Measurements from ENCODE around the gene VWA8.

The VWA8 gene

DNA sequence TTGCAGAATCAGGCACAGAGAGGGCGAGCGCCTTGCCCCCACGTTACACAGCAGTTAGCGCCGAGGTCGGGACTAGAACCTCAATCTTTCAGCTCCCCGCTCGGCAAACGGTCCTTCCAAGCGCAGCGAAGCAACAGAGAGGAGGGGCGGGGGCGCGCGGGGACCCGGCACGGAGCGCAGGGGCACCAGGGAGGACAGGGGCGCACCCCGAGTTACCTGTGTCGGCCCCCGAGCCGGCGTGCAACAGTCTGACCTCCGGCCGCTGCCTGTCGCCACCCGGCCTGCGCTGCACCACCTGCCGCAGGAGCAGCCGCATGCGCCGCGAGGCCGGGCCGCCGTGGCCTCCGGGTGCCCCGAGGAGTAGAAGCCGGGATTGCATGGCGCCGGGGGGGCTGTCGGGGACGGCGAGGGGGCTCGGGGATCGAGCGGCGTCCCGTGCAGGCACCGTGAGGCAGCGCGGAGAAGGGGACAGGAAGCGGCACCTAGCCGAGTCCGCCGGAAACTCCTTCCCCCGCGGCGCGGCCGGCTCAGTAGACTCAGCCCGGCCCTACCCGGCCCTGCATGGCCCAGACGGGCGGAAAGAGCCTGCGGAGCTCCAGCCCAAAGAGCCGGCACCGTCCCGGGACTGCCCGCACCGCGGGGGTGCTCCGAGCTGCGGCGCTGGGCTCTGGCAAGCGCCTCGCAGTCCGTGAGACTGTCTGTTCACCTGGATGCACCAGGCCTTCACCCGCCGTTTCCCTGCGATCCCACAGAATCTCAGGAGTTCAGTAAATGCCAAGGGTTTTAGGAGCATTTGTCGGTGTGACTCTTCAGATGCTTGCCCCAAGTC, at the start of gene VWA8:
Gene VWA8, minus strand, starts transcription at position 473 of the 829 bp plus-strand sequence. Its CDS starts 94 bp downstream, at position 379.
- Histone ChIP-seq H3K27ac (ENCODE audit: low read depth in 2 of 2, low read length in 2 of 2) (peak within 1 kb of the TSS; percentile 72 to 83), H3K9ac (ENCODE audit: low read depth in 1 of 2, low read length in 2 of 2) (peak within 1 kb of the TSS; percentile 86 to 92), H3K4me3 (ENCODE audit: low read length in 2 of 2) (peak within 1 kb of the TSS; percentile 81 to 87), H3K4me1 (ENCODE audit: control insufficient read depth in 2 of 2, insufficient read depth in 2 of 2, low read length in 2 of 2) (peaks cover 8 to 10% of the 10 kb centered on the region in 2 donors), H3K27me3 (ENCODE audit: control insufficient read depth in 2 of 2, insufficient read depth in 2 of 2, low read length in 2 of 2) (no peaks in the 10 kb centered on the region), H3K9me3 (ENCODE audit: control insufficient read depth in 2 of 2, low read length in 2 of 2) (no peaks in the 10 kb centered on the region), H3K36me3 (ENCODE audit: control insufficient read depth in 2 of 2, insufficient read depth in 2 of 2, low read length in 2 of 2) (no peaks in the 10 kb centered on the region)

DNA sequence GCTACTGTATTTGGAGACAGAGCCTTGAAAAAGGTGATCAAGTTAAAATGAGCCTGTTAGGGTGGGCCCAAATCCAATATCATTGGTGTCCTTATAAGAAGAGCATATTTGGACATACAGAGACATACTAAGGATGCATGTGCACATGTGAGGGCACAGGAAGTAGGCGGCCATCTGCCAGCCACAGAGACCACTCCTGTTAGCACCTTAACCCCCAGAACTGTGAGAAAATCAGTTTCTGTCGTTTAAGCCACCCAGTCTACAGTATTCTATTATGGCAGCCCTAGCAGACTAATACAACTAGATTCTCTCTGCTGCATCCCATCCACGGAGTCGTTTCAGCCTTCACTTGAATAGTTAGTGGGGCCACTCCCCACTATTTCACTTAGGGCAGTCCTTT, 48.1 kb upstream of the VWA8 start:
- Histone ChIP-seq H3K4me1 (ENCODE audit: control insufficient read depth in 2 of 2, insufficient read depth in 2 of 2, low read length in 2 of 2) (no peaks in the 10 kb centered on the region), H3K27ac (ENCODE audit: low read depth in 2 of 2, low read length in 2 of 2) (no peak overlapping the region), H3K4me3 (ENCODE audit: low read length in 2 of 2) (no peak overlapping the region), H3K36me3 (ENCODE audit: control insufficient read depth in 2 of 2, insufficient read depth in 2 of 2, low read length in 2 of 2) (no peaks in the 10 kb centered on the region), H3K27me3 (ENCODE audit: control insufficient read depth in 2 of 2, insufficient read depth in 2 of 2, low read length in 2 of 2) (no peaks in the 10 kb centered on the region), H3K9ac (ENCODE audit: low read depth in 1 of 2, low read length in 2 of 2) (no peak overlapping the region), H3K9me3 (ENCODE audit: control insufficient read depth in 2 of 2, low read length in 2 of 2) (no peaks in the 10 kb centered on the region)

DNA sequence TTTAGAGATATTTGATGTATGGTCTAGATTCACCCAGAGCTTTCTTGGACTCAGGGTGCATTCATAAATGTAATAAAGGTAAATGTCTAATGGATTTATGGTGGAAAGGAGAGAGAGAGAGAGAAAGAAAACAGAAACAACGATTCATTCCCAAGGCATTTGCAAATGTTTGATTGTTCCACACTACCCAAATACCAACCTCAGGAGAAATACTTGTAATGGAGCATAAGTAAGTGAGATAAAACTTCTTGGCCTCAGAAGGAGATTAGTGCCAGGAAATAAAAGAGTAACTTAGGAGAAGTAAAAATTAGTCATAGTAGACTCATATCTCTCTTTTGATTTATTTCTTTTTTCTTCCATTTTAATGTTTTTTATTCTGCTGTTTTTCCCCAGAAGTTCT, 46.9 kb upstream of the VWA8 start:
- H3K4me3 ChIP-seq (ENCODE audit: low read length in 2 of 2): no peak overlapping the region
- no peak overlapping the region for H3K27ac ChIP-seq (ENCODE audit: low read depth in 2 of 2, low read length in 2 of 2)
- no peaks in the 10 kb centered on the region for H3K27me3 ChIP-seq (ENCODE audit: control insufficient read depth in 2 of 2, insufficient read depth in 2 of 2, low read length in 2 of 2)
- H3K9me3 ChIP-seq (ENCODE audit: control insufficient read depth in 2 of 2, low read length in 2 of 2): no peaks in the 10 kb centered on the region
- H3K4me1 ChIP-seq (ENCODE audit: control insufficient read depth in 2 of 2, insufficient read depth in 2 of 2, low read length in 2 of 2): no peaks in the 10 kb centered on the region
- H3K36me3 ChIP-seq (ENCODE audit: control insufficient read depth in 2 of 2, insufficient read depth in 2 of 2, low read length in 2 of 2): no peaks in the 10 kb centered on the region
- H3K9ac ChIP-seq (ENCODE audit: low read depth in 1 of 2, low read length in 2 of 2): no peak overlapping the region

DNA sequence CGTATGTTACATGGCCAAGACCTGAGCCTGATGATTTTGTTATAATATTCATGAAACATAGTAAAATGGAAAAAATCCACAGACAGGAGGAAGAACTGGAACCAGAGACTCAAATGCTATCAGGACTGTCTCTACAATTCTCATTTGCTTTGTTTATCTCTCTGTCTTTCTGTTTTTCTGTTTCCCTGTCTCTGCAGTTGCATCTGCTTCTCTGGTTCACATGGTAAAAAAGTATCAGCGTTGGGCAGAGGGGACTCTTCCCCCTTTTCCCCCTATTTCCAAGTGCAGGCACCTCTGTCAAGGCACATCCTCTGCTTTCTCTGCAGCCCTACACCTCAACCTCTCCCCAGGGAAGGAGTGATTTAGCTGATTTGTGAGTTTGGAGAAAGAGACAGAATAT, 41.2 kb upstream of the VWA8 start:
- Histone ChIP-seq H3K27me3 (ENCODE audit: control insufficient read depth in 2 of 2, insufficient read depth in 2 of 2, low read length in 2 of 2) (no peaks in the 10 kb centered on the region), H3K4me3 (ENCODE audit: low read length in 2 of 2) (no peak overlapping the region), H3K9ac (ENCODE audit: low read depth in 1 of 2, low read length in 2 of 2) (no peak overlapping the region), H3K4me1 (ENCODE audit: control insufficient read depth in 2 of 2, insufficient read depth in 2 of 2, low read length in 2 of 2) (no peaks in the 10 kb centered on the region), H3K9me3 (ENCODE audit: control insufficient read depth in 2 of 2, low read length in 2 of 2) (no peaks in the 10 kb centered on the region), H3K36me3 (ENCODE audit: control insufficient read depth in 2 of 2, insufficient read depth in 2 of 2, low read length in 2 of 2) (no peaks in the 10 kb centered on the region), H3K27ac (ENCODE audit: low read depth in 2 of 2, low read length in 2 of 2) (no peak overlapping the region)

DNA sequence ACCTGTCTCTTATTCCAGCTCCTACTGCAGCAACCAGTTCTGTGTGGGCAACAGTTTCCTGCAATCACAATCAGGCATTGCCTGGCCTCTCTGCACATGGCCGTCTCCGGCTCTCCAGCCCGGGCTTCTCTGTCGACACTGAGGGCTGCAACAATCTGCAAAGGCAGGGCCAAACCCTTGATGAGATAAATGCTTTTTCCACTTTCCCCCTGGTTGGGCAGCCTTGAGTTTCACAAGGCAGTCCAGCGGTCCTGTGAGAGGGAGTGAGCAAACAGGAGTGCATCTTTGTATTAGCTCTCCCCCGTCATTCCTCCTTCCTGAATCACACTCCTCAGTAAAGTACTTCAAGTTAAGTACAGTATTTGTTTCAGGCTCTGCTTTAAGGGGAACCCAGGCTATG, 40.7 kb upstream of the VWA8 start:
- H3K9me3 ChIP-seq (ENCODE audit: control insufficient read depth in 2 of 2, low read length in 2 of 2): no peaks in the 10 kb centered on the region
- H3K4me1 ChIP-seq (ENCODE audit: control insufficient read depth in 2 of 2, insufficient read depth in 2 of 2, low read length in 2 of 2): no peaks in the 10 kb centered on the region
- no peaks in the 10 kb centered on the region for H3K36me3 ChIP-seq (ENCODE audit: control insufficient read depth in 2 of 2, insufficient read depth in 2 of 2, low read length in 2 of 2)
- H3K27ac ChIP-seq (ENCODE audit: low read depth in 2 of 2, low read length in 2 of 2): no peak overlapping the region
- no peaks in the 10 kb centered on the region for H3K27me3 ChIP-seq (ENCODE audit: control insufficient read depth in 2 of 2, insufficient read depth in 2 of 2, low read length in 2 of 2)
- no peak overlapping the region for H3K4me3 ChIP-seq (ENCODE audit: low read length in 2 of 2)
- no peak overlapping the region for H3K9ac ChIP-seq (ENCODE audit: low read depth in 1 of 2, low read length in 2 of 2)

DNA sequence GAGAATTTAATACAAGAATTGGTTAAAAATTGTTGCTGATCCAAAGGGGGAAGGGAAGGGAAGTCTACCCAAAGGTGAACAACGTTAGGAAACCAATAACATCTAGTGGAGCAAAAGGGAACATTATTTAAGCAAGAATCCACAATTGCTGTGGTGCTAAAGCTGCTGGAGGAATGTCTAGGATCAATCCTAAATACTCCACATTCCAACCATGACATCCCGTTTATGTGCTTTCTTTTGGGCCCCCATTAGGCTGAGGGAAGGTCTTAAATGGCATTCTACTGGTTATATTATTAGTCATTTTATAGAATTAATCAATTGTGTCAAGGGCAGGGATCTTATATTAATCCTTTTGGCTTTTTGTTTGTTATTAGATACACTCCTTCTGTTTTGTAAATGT, 39.9 kb upstream of the VWA8 start:
- Histone ChIP-seq H3K36me3 (ENCODE audit: control insufficient read depth in 2 of 2, insufficient read depth in 2 of 2, low read length in 2 of 2) (no peaks in the 10 kb centered on the region), H3K4me3 (ENCODE audit: low read length in 2 of 2) (no peak overlapping the region), H3K9me3 (ENCODE audit: control insufficient read depth in 2 of 2, low read length in 2 of 2) (no peaks in the 10 kb centered on the region), H3K27ac (ENCODE audit: low read depth in 2 of 2, low read length in 2 of 2) (no peak overlapping the region), H3K9ac (ENCODE audit: low read depth in 1 of 2, low read length in 2 of 2) (no peak overlapping the region), H3K4me1 (ENCODE audit: control insufficient read depth in 2 of 2, insufficient read depth in 2 of 2, low read length in 2 of 2) (no peaks in the 10 kb centered on the region), H3K27me3 (ENCODE audit: control insufficient read depth in 2 of 2, insufficient read depth in 2 of 2, low read length in 2 of 2) (no peaks in the 10 kb centered on the region)

DNA sequence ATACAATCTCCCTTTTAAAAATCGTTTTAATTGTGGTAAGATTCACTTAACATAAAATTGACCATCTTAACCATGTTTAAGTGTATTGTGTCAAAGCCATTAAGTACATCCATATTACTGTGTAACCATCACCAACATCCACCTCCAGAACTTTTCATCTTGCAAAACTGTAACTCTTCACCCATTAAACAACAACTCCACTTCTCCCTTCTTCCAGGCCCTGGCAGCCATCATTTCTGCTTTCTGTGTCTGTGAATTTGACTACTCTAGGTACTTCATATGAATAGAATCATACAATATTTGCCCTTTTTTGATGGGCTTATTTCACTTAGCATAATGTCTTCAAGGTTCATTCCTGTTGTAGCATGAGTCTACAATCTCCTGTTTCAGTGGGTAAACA, 36.5 kb upstream of the VWA8 start:
- Histone ChIP-seq H3K4me3 (ENCODE audit: low read length in 2 of 2) (no peak overlapping the region), H3K36me3 (ENCODE audit: control insufficient read depth in 2 of 2, insufficient read depth in 2 of 2, low read length in 2 of 2) (no peaks in the 10 kb centered on the region), H3K9me3 (ENCODE audit: control insufficient read depth in 2 of 2, low read length in 2 of 2) (no peaks in the 10 kb centered on the region), H3K9ac (ENCODE audit: low read depth in 1 of 2, low read length in 2 of 2) (no peak overlapping the region), H3K27ac (ENCODE audit: low read depth in 2 of 2, low read length in 2 of 2) (no peak overlapping the region), H3K4me1 (ENCODE audit: control insufficient read depth in 2 of 2, insufficient read depth in 2 of 2, low read length in 2 of 2) (no peaks in the 10 kb centered on the region), H3K27me3 (ENCODE audit: control insufficient read depth in 2 of 2, insufficient read depth in 2 of 2, low read length in 2 of 2) (no peaks in the 10 kb centered on the region)

DNA sequence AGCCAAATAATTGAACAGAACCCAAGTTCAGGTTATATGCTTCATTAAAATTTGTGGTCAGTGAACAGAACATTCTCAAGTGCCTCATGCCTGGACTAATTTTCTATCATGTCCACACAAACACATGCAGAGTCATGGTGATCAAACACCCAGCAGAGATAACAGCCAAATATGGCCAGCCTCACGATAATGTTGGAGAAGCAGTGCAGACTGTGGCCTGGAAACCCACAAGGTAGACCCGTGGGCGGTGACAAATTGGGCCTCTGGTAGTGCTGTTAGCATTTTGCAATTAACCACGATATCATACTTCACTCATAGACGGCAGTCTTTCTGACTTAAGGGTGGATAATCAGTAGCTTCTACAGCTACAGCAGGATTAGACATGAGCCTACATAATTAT, 35.0 kb upstream of the VWA8 start:
- H3K4me1 ChIP-seq (ENCODE audit: control insufficient read depth in 2 of 2, insufficient read depth in 2 of 2, low read length in 2 of 2): no peaks in the 10 kb centered on the region

DNA sequence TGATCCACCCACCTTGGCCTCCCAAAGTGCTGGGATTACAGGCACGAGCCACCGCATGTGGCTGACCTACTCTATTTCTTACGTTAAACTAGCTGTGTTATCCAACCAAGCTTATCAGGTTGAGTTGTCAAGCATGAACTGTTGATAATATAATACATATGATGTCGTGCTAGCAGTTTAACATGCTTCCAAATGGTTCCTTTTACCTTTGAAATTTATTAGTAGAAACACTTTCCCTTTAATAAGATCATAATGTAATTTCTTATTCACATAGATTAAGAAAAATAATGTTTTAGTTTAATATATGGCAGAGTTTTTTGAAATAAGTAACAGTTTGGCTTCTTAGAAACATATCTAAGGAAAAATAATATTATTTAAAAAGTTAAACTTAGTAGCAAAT, 34.4 kb upstream of the VWA8 start:
- no peaks in the 10 kb centered on the region for H3K9me3 ChIP-seq (ENCODE audit: control insufficient read depth in 2 of 2, low read length in 2 of 2)
- H3K4me1 ChIP-seq (ENCODE audit: control insufficient read depth in 2 of 2, insufficient read depth in 2 of 2, low read length in 2 of 2): no peaks in the 10 kb centered on the region
- H3K27me3 ChIP-seq (ENCODE audit: control insufficient read depth in 2 of 2, insufficient read depth in 2 of 2, low read length in 2 of 2): no peaks in the 10 kb centered on the region
- no peak overlapping the region for H3K9ac ChIP-seq (ENCODE audit: low read depth in 1 of 2, low read length in 2 of 2)
- H3K36me3 ChIP-seq (ENCODE audit: control insufficient read depth in 2 of 2, insufficient read depth in 2 of 2, low read length in 2 of 2): no peaks in the 10 kb centered on the region
- H3K27ac ChIP-seq (ENCODE audit: low read depth in 2 of 2, low read length in 2 of 2): no peak overlapping the region
- H3K4me3 ChIP-seq (ENCODE audit: low read length in 2 of 2): no peak overlapping the region

More for the DNA sequence above, 35.0 kb upstream of the VWA8 start:
- H3K27me3 ChIP-seq (ENCODE audit: control insufficient read depth in 2 of 2, insufficient read depth in 2 of 2, low read length in 2 of 2): no peaks in the 10 kb centered on the region
- H3K9ac ChIP-seq (ENCODE audit: low read depth in 1 of 2, low read length in 2 of 2): no peak overlapping the region
- H3K27ac ChIP-seq (ENCODE audit: low read depth in 2 of 2, low read length in 2 of 2): no peak overlapping the region
- no peaks in the 10 kb centered on the region for H3K9me3 ChIP-seq (ENCODE audit: control insufficient read depth in 2 of 2, low read length in 2 of 2)
- H3K36me3 ChIP-seq (ENCODE audit: control insufficient read depth in 2 of 2, insufficient read depth in 2 of 2, low read length in 2 of 2): no peaks in the 10 kb centered on the region
- no peak overlapping the region for H3K4me3 ChIP-seq (ENCODE audit: low read length in 2 of 2)

DNA sequence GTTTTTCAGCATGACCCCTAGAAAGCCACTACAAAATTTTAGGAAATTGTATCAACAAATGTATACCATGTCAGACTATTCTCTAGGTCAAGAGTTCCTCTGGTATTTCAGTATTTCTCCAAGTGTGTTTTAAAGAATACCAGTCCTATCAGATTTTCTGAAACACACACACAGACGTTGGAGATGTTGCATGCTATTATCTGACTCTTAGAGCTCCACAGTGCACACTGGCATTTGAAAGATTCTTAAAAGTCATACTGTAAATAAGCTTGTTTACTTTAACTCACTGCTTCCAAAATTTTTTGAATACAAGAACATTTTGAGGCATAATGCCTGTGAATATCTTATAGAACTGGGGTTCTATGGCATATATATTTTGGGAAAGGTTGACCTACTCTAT, 33.8 kb upstream of the VWA8 start:
- Histone ChIP-seq H3K36me3 (ENCODE audit: control insufficient read depth in 2 of 2, insufficient read depth in 2 of 2, low read length in 2 of 2) (no peaks in the 10 kb centered on the region), H3K4me3 (ENCODE audit: low read length in 2 of 2) (no peak overlapping the region), H3K27ac (ENCODE audit: low read depth in 2 of 2, low read length in 2 of 2) (no peak overlapping the region), H3K27me3 (ENCODE audit: control insufficient read depth in 2 of 2, insufficient read depth in 2 of 2, low read length in 2 of 2) (no peaks in the 10 kb centered on the region), H3K9ac (ENCODE audit: low read depth in 1 of 2, low read length in 2 of 2) (no peak overlapping the region), H3K4me1 (ENCODE audit: control insufficient read depth in 2 of 2, insufficient read depth in 2 of 2, low read length in 2 of 2) (no peaks in the 10 kb centered on the region), H3K9me3 (ENCODE audit: control insufficient read depth in 2 of 2, low read length in 2 of 2) (no peaks in the 10 kb centered on the region)
